HG03558 (cell line): ENCODE data around the gene UGT1A10.
"Not testable (repeated sequence)": the region's sequence is repeated elsewhere in the genome, so short reads cannot be mapped to it uniquely, and the experiment has no call there.

Source experiments
- ATAC-seq: cut with Tn5 transposase; IDR thresholded peaks from one replicate; pipeline ENCODE4 v1.9.1; 2021; ENCODE audit warnings: moderate number of reproducible peaks; ENCODE audit not compliant: unreplicated experiment; ENCODE audit errors: extremely low read depth

The UGT1A10 gene

DNA sequence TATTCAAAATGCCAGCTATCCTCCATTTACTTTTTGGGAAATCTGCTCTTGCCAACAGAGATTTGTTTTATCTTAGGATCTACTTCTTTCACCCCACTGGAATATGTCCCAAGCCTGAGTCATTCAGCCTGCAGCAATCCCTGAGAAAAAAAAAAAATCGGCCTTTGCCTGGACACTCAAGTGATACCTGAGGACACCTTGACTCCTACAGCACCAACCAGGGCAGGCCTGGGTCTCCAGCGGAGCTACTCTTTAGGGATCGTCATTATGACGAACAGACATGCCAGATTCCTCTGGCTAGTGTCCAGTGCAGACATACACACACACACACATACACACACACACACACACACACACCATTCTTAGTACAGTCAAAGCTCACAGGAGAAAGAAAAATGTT is 54.2 kb downstream of the UGT1A10 start:
- ATAC-seq = no peak

DNA sequence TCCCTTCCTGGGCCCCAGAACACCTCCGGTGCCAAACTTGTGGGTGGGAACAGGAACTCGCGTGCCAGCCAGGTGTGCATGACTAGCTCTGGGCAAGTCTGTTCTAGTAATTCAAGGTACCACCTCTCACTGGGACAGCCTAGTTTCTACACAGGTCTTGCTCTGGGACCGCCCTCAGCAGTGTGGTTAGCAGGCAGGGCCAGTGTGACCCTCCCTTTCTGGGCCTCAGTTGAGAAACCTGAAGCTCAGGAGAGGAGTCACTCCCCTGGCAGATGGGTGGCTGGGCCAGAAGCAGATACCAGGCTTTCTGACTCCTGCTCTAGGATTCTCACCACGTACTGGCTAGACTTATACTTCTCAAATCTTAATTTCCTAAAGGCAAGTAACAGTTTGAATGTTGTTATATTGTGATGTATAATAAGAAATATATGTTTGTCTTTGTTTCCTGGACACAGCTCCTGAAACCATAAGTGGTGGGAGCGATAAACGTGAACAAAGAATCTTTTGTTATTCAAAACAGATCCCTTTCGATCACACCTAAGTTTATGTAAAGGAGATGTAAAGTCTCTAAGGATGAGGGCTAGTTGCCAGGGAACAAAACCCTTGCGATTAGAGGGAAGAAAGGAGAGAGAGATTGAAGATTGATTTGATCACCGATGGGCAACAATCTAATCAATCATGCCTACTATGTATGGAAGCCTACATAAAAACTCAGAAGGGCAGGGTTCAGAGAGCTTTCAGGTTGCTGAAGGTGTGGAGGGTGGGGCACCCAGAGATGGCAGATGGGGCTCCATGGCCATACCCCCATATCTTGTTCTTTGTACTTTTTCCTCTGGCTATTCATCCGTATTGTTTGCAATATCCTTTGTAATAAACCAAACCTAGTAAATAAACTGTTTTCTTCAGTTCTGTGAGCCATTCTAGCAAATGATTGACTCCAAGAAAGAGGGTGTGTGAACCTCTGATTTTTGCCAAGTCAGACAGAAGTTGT is 55.5 kb downstream of the UGT1A10 start:
- ATAC-seq = no peak

DNA sequence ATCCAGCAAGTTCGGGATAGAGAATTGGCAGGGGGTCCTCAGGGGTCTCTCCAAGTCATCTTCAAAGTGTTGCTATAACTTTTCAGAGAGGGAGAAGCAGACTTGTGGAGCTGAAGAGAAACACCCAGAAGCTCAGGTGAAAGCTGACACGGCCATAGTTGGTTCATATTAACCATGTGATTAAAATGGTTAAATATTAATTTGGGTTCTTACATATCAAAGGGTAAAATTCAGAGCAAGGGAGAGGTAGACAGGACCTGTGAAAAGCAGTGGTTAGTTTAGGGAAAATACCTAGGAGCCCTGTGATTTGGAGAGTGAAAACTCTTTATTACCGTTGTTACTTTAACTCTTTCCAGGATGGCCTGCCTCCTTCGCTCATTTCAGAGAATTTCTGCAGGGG is 56.4 kb downstream of the UGT1A10 start, which contains the start of gene UGT1A6:
TSS of gene UGT1A6 (plus strand) at position 243 of the 400 bp plus-strand sequence. CDS start at position 358, 115 bp downstream.
- ATAC-seq = no peak

DNA sequence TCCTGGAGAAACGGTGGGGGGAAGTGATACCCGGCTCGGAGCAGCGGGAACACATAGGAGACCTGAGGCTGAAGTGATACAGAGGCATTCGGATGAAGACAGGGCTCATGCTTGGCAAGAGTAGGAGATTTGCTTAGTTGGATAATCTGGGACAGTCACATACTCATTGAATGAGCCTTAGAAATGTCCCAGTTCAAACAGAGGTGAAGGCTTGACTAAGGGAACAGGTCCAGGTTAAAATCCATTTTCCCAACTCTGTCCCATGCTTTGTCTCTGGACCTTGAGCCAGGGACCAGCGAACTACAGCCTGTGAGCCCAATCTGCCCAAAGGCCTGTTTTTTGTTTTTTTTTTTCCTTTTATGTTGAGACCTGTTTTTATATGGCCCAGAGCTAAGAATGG is 57.7 kb downstream of the UGT1A10 start:
- no peak for ATAC-seq

DNA sequence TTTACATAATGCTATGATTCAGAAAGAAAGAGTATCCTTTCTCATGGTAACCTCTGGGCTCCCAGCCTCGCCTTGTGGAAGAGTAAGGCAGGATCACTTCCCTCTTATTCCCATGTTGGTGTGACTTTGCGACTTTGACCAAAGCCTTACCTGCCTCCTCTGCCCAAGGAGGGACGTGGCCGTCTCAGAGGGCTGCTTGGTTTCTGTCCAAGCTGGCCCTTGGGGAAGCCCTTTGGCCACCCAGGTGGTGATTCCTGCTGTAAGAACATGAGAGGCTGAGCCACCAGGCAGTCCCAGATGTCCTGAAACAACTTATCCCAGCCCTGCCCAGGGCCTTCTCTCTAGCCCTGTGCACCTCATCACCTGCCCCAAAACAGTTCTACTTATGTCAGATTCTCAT is 62.5 kb downstream of the UGT1A10 start:
- ATAC-seq = no peak

DNA sequence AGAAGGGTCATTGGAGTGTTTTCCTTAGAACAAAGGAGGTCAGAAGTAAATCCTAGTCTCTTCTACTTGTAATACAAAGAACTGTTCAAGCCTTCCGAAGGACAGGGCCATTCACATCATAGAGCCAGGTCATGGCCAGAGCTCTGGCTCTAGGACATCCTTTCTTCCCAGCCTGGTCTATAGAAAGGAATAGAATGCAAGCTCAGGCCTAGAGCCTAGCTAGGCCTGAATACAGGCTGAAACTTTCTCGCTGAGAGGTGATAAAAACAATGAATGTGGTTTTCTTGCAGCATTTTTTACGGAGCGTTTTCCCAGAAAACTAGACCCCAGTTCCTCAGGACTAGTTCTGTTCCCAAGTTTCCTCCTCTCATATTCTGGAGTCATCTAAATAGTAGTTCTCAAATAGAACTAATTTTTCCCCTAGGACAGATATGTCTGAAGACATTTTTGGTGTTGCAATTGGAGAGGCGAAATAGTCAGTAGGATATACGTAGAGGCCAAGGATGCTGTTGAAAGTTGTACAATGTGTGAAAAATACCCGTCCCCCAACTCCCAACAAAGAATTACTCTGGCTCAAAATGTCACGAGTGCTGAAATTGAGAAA is 63.3 kb downstream of the UGT1A10 start:
- no peak for ATAC-seq

DNA sequence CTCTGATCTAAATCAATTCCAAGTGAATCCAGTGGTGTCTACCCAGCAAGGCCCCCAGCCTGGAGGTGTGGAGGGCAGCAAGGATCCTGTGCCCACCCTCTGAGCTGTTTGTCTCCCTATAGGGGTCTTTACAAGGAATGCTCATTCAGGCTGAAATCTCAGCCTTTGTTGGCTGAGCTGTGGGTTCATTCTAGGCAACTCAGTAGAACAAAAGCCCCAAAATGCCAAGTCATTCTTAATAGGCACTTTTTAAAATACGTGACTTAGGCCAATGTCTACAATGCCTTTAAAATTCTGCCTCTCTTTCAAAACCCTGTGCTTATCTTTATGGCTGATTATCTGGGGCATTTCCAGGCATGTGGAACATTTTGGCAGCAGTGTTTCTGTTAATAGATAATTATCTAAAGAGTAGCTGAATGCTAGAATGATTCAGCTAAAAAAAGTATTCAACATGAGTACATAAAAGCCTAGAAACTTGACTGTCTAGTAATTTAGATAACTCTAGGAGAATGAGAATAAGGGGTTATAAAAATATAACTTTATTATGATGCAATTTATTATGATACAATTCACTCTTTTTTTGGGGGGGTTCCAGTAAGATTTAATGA is 63.9 kb downstream of the UGT1A10 start:
- ATAC-seq = no peak

DNA sequence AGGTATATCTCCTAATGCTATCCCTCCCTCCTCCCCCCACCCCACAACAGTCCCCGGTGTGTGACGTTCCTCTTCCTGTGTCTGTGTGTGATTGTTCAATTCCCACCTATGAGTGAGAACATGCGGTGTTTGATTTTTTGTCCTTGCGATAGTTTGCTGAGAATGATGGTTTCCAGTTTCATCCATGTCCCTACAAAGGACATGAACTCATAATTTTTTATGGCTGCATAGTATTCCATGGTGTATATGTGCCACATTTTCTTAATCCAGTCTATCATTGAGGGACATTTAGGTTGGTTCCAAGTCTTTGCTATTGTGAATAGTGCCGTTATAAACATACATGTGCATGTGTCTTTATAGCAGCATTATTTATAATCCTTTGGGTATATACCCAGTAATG is 64.6 kb downstream of the UGT1A10 start:
- not testable (repeated sequence) for ATAC-seq

DNA sequence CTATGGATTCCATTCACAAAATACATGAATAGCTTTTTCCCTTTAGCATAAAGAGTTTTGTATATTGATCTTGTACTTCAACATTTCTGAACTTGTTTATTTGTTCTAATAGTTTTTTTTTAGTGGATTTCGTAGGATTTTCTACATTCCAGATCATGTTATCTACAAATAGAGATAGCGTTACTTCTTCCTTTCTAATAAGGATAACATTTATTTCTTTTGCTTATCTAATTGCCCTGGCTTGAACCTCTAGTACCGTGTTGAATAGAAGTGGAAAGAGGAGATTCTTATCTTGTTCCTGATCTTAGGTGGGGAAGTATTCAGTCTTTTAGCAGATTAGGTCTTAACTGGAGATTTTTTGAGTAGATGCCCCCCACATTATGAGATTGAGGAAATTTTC is 66.0 kb downstream of the UGT1A10 start:
- no peak for ATAC-seq

DNA sequence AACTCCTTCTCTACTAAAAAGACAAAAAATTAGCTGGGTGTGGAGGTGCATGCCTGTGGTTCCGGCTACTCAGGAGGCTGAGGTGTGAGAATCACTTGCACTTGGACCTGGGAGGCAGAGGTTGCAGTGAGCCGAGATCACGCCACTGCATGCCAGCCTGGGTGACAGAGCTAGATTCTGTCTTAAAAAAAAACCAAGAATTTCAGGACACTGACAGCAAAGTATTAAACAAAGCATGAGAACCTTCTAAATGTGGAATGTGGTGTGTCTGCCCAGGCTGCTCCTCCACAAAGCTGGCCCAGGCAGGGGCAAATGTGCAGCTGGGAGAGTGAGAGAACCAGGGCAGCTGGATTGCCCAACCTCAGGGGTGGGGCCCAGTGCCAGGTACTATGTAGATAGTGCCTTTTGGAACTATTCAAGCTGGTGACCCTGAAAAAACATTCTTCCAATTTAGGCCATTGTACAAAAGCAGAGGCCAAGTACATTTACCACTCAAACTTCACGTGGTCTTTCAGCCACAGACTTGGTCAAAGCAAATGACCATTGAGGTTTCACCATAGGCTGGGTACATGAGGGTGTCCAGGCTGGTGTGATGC is 69.8 kb downstream of the UGT1A10 start:
- ATAC-seq = no peak

DNA sequence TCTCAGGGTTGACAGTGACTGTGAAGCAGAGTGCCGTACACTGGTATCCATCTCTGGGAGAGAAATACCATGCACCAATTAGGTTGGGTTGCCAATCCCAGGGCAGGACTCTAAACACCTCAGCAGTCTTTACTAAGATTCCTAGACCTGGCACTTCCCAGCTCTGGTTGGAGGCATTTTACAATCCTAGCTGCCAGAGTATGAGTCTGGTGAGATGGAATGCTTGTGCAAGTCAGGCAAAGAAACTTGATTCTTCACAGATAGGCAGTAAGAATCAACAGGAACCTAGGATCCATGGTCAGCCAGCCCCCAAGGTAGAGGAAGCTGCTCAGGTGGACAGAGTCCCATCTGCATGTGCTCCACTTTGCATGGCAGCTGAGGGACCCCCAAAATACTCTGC is 70.5 kb downstream of the UGT1A10 start:
- no peak for ATAC-seq

DNA sequence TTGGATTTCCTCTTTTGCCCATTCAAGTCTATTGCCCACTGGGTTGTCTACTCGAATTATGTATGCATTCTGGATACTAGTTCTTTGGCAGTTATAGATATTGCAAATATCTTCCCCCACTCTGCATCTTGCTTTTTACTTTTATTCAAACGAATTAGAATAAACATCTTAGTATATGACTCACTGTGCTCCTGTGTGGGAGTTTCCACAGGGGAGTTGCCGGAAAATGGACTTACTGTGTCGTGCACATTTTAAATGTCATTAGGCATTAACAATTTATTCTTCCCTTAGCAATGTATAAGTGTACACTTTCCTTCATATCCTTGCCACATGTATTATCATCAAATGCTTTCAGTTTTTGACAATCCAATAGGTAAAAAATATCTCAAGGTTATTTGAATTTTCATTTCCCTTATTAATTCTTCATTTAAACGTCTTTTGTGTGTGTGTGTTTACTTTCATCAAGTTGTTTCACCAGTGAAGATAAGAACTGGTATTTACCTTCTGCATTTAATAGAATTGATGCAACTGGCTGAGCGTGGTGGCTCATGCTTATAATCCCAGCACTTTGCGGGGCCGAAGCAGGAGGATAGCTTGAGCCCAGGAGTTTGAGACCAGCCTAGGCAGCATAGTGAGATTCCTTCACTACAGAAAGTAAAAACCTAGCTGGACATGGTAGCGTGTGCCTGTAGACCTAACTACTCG is 71.8 kb downstream of the UGT1A10 start:
- no peak for ATAC-seq

DNA sequence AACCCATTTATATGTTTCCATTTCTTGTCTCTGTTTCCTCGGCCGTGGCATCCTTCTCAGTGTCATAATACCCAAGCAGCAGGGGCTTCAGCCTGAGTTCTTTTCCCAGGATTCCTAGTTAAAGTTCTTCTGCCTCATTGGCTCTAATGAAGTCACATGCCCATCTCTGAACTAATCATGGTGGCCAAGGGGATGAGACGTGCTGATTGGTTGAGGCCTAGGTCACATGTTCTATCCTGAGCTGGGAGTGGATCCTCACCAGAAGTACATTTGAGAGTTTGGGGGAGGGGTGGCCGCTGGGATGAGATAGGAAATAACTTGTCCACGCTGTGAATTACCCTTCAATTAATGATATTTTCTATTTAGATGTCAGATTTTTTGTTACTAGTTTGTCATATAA is 72.7 kb downstream of the UGT1A10 start:
- ATAC-seq = no peak

DNA sequence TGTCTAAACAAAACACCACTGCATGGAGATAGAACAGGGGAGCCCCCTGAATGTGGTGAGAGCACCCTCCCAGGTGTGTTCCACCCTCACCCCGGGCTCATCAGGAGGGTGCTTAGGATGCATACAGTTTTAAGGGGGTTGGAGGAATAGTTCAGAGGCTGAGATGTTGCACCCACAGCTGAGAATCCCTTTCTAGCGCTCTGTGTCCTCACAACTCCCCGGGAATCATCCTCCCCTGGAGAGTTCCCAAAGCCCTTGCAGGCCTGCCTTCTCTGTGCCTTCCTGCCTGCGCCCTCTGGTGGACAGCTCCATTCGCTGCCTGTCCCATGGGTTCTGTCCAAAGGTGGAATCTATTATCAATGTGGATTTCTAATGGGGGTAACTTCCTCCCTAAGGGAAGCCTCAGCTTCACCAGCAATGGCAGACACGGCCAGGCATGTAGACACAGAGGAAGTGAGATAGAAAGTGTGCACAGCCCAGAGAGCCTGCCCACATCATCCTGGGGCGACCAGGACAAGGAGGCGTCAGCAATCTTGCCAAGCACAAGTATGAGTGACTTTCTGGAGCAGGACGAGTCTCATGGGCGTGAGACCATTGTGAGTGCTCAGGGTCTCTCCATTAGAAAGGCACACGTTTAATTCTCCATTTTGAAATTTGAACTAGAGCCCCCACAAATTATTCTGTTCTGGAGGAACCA is 75.2 kb downstream of the UGT1A10 start:
- ATAC-seq = no peak

DNA sequence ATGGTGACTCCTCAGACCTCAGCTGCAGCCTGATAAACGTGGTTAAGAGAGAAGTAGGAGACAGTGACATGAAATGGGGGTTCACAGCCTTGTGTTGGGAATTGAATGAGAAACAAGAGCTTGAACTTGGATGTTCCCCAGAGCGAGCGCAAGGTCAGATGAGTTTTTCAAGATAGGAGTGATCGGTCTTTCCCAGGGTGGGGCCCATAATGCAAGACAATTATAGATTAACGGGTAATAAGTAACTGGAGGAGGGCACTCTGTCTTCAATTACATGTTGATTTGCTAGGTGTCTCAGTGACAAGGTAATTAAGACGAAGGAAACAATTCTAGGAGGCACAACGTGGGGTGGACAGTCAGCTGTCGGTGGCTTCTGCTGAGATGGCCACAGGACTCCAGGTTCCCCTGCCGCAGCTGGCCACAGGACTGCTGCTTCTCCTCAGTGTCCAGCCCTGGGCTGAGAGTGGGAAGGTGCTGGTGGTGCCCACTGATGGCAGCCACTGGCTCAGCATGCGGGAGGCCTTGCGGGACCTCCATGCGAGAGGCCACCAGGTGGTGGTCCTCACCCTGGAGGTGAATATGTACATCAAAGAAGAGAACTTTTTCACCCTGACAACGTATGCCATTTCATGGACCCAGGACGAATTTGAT is 76.5 kb downstream of the UGT1A10 start, which contains the start of gene UGT1A5:
TSS of gene UGT1A5 (plus strand) at position 297 of the 651 bp plus-strand sequence. CDS start at position 382, 85 bp downstream.
- no peak for ATAC-seq

DNA sequence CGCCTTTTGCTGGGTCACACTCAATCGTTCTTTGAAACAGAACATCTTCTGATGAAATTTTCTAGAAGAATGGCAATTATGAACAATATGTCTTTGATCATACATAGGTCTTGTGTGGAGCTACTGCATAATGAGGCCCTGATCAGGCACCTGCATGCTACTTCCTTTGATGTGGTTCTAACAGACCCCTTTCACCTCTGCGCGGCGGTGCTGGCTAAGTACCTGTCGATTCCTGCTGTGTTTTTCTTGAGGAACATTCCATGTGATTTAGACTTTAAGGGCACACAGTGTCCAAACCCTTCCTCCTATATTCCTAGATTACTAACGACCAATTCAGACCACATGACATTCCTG is 77.0 kb downstream of the UGT1A10 start:
- no peak for ATAC-seq

DNA sequence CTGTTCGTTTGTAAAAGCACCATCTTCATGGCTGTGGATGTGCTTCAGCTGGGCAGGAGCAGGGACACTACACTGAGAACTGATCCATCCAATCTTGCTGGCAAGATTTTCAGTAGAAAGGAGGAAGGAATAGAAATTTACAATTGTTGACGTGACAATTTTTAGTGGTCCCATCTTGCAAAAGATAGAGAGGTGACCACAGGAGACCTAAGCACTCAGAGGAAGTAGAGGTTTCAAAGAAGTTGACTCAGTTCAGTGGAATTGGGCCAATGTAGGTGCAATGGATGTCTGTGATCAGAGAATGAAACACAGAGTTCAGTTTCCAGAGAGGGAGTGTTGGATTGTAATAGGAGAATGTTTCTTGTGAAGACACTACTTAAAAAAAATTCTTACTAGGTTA is 77.9 kb downstream of the UGT1A10 start:
- no peak for ATAC-seq

DNA sequence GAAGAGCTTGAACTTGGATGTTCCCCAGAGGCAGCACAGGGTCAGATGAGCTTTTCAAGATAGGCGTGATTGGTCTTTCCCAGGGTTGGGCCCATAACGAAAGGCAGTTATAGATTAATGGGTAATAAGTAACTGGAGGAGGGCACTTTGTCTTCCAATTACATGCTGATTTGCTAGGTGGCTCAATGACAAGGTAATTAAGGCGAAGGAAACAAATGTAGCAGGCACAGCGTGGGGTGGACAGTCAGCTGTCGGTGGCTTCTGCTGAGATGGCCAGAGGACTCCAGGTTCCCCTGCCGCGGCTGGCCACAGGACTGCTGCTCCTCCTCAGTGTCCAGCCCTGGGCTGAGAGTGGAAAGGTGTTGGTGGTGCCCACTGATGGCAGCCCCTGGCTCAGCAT is 82.3 kb downstream of the UGT1A10 start, which contains the start of gene UGT1A4:
TSS of gene UGT1A4 (plus strand) at position 185 of the 400 bp plus-strand sequence. CDS start at position 270, 85 bp downstream.
- no peak for ATAC-seq
